GM18505 (cell line): ENCODE measurements around the gene TMED1.

Experiments
- ATAC-seq: cut with Tn5 transposase; IDR thresholded peaks from one replicate; pipeline ENCODE4 v1.9.1; 2021; ENCODE audit not compliant: unreplicated experiment
- POLR2A ChIP-seq: IDR thresholded peaks from 4 replicates; pipeline ENCODE4 v1.6.1; 2011; ENCODE audit warnings: borderline replicate concordance; ENCODE audit not compliant: insufficient read depth, insufficient read length; ENCODE audit errors: extremely low read depth

Gene TMED1

GRCh38 chr19:10831987-10832938 is 3.7 kb downstream of the TMED1 start:
- TF ChIP-seq POLR2A, result no peak
- no peak for ATAC-seq

- no peak for ATAC-seq
- TF ChIP-seq POLR2A, result no peak
Measured at GRCh38 chr19:10830931-10831779, 4.9 kb downstream of the TMED1 start.

- ATAC-seq, result no peak
- TF ChIP-seq POLR2A, result no peak
Measured at GRCh38 chr19:10830370-10830769, 5.6 kb downstream of the TMED1 start.

GRCh38 chr19:10829967-10830366 is 6.0 kb downstream of the TMED1 start:
- ATAC-seq, result no peak
- no peak for TF ChIP-seq POLR2A

DNA sequence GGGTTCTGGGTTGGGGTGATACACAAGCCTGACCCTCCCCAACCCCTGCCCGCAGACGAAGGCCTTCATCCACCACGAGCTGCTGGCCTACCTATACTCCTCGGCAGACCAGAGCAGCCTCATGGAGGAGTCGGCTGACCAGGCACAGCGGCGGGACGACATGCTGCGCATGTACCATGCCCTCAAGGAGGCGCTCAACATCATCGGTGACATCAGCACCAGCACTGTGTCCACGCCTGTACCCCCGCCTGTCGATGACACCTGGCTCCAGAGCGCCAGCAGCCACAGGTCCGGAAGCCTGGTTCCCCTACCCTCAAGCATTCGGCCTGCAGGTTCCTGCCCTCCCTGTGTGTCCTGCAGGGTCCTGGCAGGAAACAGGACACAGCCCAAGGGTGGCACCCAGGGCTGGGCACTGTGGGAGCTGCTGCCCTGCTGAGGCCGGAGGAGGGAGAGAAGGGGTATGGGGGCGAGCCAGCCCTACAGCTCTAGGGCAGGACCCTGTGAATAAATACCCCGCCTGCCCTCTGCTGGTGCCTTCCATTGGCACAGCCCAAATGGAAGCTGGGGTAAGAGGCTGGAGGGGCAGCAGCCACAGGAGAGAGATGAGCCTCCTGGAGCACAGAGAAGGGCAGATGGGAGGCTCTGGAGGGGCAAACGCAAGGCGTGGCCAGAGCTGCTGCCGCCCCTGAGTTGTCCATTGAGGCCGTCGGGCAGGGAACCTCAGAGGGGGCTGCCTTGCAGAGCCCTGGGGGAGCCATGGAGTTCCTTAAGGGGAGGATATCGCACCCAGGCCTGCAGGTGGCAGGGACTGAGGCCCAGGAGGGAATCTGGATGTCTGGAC is 6.8 kb downstream of the TMED1 start:
- ATAC-seq, result no peak
- TF ChIP-seq POLR2A, result no peak

- no peak for ATAC-seq
- TF ChIP-seq POLR2A, result no peak
Measured at GRCh38 chr19:10826846-10827245, 9.2 kb downstream of the TMED1 start.

GRCh38 chr19:10826231-10826630 is 9.8 kb downstream of the TMED1 start:
- TF ChIP-seq POLR2A, result no peak
- no peak for ATAC-seq

DNA sequence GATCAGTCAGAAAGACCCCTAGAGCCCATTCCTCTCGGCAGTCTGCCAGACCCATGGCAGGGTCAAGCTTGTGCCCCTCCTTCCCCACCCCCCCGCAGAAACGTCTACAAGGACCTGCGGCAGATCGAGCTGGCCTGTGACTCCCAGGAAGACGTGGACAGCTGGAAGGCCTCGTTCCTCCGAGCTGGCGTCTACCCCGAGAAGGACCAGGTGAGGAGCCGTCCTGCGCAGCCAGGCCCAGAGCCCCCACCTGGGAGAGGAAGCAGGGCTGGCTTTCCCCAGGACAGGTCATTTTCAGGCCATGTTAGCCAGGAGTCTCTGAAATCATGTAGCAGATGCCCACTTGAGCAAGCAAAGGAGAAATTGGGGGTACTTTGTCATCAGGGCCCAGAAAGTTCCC is 12.3 kb downstream of the TMED1 start:
- no peak for ATAC-seq
- TF ChIP-seq POLR2A, result no peak

GRCh38 chr19:10820173-10820572 is 15.8 kb downstream of the TMED1 start:
- ATAC-seq, result no peak
- TF ChIP-seq POLR2A, result no peak

GRCh38 chr19:10819124-10820060 is 16.6 kb downstream of the TMED1 start:
- TF ChIP-seq POLR2A, result no peak
- ATAC-seq, result no peak

DNA sequence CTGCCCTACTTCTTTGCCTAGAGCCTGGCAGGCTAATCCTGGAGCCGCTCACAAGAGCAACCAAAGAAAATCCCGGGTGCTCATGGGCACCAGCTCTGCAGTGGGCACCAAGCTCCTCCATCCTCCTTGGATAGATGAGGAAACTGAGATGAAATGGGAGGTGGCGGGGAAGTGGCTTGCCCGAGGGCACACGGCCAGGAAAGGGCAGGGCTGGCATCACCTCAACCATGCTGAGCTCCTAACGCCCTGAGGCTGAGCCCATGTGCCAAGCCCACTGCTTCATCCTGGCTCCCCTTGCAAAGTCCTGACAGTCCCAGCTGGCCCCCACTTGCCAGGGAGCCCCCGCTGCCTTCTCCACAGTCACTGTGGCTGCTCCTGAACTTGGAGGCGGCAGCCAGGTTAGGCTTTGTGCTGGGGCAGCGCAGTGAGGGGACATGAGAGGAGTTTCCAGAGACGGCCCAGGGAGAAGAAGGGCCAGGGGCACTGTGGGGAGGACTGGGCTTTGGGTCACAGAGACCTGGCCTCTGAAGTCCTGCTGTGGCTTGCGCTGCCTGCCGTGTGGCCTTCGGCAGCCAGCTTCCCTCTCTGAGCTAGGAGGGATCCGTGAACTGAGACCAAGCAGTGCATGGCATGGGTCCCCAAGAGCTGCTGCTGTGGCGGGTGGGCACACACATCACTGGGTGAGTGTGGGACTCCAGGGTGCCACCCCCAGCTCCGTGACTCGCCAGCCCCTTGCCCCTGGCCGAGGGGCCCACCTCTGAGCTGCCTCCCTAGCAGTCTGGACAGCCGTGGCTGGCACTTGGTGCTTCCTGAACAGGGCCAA is 17.5 kb downstream of the TMED1 start:
- no peak for ATAC-seq
- no peak for TF ChIP-seq POLR2A

GRCh38 chr19:10817291-10818038 is 18.5 kb downstream of the TMED1 start:
- TF ChIP-seq POLR2A, result no peak
- no peak for ATAC-seq
